GM18873 (cell line): ENCODE measurements around the gene CPSF4.
A peak's percentile ranks its signal among the peaks of the same experiment; 100 is the strongest.
"Not testable (repeated sequence)": the region's sequence is repeated elsewhere in the genome, so short reads cannot be mapped to it uniquely, and the experiment has no call there.

Experiments
- ATAC-seq: cut with Tn5 transposase; IDR thresholded peaks from one replicate; pipeline ENCODE4 v1.9.1; 2021; ENCODE audit warnings: mild to moderate bottlenecking, moderate library complexity, moderate number of reproducible peaks; ENCODE audit not compliant: unreplicated experiment, low FRiP score

CPSF4 gene

DNA sequence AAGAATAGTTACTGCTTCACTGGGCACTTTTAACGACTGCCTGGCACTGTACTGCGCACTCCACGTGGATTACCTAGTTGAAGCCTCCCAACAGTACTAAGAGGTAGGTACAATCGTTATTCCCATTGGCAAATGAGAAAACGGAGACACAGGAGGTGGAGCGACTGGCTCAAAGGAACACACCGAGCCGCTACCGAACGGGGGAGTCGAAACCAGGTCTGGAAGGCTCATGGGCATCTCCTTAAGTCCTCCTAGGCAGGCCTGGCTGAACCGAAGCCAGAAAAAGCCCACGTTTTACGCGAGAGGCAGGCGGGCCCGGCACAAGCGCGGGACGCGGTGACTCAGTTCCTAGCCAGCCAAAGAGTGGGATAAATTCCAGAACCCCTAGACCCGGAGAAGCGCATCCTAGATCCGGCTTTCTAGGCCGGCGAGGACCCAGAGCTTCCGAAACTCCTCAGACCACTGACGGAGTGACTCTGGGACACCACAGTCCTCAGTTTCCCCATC lies 30.8 kb upstream of the CPSF4 start:
- no peak for ATAC-seq

DNA sequence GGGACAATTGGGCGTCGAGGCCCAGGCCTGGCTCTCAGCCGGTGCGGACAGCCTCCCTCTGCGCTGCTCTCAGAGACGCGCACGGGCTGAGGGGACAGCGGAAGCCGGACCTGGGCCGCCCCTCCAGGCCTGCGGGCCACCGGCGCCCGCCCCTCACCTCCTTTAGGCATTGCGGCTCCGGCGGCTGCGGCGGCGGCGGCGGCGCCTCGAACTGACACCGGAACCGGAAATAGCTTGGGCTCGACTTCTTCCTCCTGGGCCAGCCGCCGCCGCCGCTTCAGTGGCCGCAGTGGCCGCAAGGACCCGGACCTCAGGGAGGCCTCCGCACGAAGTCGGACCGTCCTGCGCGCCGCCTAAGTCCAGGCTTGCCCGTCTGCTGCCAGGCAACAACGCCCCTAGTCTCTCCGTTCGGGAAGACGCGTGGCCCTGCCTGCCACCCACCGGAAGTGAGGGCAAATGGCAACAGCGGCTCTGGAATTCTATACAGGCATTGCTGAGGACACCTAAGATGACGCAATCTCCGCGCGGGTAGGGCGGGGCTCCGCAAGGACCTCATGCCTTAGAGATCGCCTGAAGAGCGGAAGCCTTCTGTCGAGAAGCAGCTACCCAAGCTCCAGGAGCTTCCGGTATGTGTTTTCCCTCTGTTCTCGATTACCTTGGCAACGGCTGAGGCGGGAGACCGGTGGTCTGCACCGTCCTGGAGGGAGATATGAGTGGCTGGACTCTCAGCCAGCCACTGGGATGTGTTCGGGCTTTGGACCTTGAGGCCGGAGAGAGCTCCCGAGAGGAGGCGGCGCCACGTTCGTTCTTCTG lies 30.2 kb upstream of the CPSF4 start, which contains the start of the genes BUD31 and PDAP1:
TSS of gene BUD31 (plus strand) at position 591 of the 813 bp plus-strand sequence. CDS start 2,124 bp downstream, outside the sequence.
TSS of gene PDAP1 (minus strand) at position 219 of the 813 bp plus-strand sequence. CDS start at position 170, 49 bp downstream.
- ATAC-seq = peak; percentile 70

DNA sequence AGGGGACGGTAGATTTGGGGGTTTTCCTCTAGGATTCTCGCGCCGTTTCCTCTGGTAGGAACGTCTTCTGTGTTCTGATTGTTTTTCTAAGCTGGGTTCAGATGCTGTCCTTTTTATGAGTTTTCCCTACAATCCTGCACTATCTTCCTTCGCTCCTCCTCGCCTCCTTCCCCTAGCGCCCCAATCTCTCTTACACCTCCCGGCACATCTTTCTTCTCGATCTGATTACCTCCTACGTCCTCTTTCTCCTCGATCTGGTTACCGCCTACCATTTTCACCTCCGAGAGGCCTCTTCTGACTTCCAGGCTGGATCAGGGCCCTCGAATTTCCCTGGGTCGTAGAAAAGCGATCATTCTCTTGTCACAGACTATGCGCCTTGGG lies 29.6 kb upstream of the CPSF4 start:
- ATAC-seq = peak; percentile 3

DNA sequence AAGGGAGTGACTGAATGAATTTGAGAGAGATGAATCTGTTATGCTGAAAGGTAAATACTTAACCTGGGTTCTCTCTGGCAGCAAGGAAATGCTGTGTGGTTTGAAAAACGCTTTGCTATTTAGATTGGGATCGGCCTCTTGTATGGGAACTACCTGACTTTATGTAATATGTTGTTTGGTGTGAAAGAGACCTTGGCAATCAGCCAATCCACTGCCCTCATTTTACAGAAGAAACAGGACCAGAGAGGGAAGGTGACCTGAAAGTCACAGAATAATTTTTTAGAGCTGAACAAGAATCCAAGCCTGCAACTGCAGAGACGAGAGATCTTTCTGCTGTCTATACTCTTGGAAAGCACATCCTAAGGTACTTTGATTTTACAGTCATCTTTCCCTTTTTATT lies 28.9 kb upstream of the CPSF4 start:
- no peak for ATAC-seq

DNA sequence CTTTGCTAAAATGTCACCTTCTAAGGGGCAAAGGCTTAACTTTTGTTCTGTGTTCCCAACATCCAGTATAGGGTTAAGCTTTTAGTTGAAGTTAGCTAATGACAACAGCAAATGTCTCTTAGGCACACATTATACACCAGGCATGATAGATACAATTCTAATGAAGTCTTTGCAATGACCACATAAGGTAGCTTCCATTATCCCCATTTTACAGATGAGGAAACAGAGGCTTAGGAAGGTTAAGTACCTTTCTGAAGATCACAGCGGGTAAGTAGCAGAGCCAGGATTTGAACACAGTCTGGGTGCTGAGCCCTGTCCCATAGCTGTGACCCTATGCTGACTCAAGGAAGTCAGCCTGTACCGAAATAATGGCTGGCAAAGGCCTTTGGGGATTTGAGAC lies 28.1 kb upstream of the CPSF4 start:
- ATAC-seq = no peak

DNA sequence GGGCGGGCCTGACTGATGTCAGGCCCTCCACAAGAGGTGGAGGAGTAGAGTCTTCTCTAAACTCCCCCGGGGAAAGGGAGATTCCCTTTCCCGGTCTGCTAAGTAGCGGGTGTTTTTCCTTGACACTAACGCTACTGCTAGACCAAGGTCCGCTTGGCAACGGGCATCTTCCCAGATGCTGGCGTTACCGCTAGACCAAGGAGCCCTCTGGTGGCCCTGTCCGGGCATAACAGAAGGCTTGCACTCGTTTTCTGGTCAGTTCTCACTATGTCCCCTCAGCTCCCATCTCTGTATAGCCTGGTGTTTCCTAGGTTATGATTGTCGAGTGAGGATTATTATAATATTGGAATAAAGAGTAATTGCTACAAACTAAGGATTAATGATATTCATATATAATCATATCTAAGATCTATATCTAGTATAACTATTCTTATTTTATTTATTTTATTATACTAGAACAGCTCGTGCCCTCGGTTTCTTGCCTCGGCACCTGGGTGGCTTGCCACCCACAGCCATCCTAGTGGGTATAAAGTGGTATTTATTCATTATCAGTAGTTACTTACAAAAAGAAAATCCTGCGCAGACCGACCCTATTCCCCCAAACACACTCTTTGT lies 23.1 kb upstream of the CPSF4 start:
- not testable (repeated sequence) for ATAC-seq

DNA sequence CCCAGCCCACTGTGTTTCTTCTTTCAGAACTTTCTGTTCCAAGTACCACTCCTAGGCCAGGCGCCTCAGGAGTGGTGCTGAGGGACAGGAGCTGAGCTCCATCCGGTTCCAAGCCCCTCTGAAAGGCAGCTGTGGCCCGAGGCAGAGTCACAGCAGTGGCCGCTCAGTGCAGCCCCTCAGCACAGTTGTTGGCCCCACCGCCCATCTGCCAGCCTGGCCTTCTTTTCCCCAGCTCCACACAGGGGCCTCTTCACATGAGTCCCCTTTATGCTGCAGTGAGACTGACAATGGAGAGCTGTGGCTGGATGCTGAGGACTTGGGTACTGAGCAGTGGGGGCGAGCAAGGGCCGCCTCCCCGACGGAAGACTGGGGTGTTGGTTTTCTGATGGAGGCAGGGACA lies 20.5 kb upstream of the CPSF4 start:
- no peak for ATAC-seq

DNA sequence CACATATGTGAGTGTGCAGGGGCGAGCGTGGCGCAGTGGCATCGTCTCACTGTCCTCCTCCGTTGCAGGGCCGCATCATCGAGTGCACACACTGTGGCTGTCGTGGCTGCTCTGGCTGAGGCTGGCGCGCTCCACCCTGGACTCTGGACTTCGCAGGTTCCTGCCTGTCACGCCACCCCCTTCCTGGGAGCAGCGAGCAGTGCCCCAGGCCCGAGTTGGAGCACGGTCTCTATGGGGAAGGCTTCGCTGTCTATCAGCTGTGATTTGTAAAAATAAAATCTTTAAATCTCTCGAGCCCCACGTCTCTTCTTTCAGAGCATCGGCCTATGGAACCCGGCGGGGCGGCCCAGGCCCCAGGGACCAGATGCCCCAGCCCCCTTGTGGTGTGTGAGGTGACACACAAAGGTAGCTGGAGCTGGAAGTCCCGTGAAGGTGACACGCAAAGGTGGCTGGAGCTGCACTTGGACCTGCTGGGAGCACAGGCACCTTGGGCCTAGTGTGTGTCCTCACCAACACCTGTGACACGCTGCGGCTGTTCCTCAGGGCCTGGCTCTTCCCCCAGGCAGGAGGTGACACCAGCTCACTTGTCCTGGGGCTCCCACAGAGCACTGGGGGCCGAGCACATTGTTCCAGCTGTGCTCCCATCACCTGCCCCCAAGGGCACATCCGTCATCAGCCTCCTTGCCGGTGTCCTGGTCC lies 19.3 kb upstream of the CPSF4 start:
- ATAC-seq = no peak

DNA sequence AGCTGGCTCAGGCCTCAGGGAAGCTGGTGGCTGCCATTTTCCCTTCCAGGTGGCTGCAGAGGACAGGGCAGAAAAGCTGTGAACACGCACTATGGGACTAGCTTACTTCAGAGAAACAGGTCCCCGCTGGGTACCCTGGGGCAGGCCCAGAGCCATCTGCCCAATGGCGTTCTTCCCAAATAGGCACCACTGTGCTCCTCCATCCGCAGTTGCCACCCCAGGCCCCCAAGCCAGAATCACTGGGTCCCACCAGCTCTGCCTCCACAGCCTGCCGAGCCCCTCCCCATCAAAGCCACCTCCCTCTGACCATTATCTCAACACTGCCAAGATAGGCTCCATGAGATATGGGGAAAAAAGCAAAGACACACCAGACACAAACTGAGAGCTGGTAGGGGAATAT lies 18.5 kb upstream of the CPSF4 start:
- ATAC-seq = no peak

DNA sequence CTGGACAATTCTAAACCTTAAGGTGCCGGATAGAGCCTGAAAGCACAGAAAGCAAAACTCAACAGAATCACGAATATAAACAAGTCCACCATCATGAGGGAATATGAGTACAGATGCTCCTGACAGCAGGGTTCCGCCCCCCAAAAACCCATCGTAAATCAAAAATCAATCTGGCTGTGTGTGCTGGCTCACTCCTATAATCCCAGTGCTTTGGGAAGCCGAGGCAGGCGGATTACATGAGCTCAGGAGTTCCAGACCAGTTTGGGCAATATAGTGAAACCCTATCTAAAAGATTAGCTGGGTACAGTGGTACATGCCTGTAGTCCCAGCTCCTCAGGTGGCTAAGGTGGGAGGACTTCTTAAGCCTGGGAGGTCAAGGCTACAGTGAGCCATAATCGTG lies 17.8 kb upstream of the CPSF4 start:
- ATAC-seq = no peak

DNA sequence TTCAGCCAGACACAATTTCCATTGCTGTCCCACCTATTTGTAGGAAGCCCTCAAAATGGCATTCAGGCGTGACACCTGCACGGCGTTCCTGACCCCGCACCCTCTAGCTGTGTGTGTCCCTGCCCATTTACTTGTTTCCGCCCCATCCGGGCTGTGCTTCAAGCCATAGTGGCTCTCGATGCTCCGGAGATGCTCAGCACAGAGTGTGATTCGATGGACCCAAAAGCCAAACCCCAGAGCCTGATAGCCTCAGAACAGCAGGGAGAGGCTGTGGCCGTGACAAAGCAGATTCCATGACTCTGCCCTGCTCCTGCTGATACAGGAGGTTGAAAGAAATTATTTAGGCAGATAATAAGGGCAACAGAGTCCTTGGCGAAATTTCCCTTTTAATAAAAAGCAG lies 16.6 kb upstream of the CPSF4 start:
- ATAC-seq = no peak

DNA sequence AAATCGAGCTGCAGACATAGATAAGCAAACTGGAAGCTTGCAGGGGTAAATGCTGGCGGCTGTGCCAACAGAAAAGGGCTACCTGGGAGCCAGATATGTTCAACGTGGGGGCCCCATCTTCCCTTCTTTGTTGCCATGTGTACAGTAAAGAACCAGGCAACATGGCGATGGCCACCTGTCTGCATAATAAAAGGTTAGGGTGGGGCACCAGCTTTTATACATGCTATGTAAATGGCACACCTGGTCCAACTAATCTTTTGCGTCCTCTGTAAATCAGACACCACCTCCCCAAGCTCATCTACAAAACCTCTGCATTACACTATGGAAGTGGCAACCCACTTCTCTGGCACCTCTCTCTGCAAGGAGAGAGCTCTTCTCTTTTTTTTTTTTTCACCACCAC lies 16.1 kb upstream of the CPSF4 start:
- no peak for ATAC-seq

DNA sequence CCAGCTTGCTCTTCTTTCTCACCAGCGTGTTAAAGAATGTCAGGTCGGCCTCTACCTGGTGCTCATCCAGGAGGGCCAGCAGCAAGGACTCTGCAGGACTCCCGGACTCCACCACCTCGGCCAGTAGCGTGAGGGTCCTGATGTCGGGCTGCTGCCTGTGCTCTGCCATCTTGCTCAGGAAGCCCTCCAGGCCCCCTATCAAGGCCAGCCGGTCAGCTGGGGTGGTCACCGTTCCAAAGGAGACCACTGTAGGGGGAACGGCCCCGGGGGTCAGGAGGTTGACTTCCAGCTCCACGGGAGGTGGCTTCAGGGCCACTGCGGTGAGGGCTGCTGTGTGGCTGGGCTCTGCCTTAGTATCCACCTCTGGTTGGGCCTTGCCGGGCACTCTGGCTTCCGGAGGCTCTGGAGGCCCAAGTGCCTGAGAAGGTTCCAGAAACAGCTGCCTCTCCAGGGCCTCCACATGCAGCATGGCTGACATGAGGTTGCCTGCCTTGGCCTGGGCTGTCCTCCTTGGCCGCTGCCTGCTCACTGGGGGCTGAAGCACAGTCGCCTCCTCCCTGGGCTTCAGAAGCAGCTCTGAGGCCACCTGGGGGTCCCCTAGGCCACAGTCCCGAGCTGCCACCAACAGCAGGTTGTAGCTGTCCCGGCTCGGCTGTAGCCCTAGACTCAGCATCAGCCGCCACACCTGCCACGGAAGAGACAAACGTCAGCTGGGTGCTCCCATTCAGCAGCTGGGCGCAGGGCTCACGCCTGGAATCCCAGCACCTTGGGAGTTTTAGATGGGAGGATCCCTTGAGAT lies 13.6 kb upstream of the CPSF4 start:
- ATAC-seq = no peak

DNA sequence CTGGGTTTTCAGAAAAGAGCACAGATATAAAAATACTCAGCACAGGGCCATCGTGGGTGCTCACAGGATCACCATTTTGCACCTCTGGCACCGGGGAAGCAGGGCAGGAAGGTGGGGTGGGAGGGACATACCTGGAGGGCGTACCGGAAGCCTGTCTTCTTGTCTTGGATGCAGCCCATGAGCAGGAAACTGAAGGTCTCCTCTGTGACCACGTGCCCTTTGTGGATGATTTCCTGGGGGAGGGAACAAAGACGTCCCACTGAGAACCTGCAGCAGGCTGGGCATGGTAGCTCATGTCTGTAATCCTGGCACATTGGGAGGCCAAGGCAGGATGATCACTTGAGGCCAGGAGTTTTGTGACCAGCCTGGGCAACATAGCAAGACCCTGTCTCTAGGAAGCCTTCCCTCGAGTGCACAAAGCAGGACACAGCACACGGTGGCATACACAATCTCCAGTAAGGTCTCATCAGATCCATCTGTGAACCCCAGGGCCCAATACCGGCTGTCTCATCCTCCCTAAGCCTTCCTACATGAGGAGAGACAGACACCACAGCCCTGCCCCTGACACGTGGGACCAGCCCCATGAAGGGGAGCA lies 9.7 kb upstream of the CPSF4 start:
- no peak for ATAC-seq

DNA sequence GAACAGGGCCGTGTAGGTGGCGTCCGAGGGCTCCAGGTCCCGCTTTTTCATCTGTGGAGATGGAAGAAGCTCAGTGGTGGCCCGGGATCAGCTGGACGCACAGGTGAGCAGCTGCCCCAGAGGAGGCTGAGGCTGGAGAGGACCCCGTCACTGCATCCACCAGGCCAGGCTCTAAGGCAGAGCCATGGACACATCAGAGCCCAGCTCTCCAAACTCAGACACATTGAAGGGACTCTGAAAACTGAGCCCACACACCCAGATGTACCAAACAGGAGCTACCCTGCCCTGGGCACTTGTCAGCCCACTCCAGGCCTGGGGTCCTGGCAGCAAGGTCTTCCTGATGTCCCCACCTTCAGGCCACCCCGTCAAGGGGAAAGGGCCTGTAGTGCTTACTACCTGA lies 9.0 kb upstream of the CPSF4 start:
- ATAC-seq = no peak

DNA sequence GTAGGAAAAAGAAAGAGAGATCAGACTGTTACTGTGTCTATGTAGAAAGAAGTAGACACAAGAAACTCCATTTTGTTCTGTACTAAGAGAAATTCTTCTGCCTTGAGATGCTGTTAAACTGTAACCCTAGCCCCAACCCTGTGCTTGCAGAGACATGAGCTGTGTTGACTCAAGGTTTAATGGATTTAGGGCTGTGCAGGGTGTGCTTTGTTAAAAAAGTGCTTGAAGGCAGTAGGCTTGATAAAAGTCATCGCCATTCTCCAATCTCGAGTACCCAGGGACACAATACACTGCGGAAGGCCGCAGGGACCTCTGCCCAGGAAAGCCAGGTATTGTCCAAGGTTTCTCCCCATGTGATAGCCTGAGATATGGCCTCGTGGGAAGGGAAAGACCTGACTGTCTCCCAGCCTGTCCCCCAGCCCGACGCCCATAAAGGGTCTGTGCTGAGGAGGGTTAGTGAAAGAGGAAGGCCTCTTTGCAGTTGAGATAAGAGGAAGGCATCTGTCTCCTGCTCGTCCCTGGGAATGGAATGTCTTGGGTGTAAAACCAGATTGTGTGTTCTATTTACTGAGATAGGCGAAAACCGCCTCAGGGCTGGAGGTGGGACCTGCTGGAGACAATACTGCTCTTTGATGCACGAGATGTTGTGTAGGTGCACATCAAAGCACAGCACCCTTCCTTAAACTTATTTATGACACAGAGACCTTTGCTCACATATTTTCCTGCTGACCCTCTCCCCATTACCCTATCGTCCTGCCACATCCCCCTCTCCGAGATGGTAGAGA lies 6.8 kb upstream of the CPSF4 start:
- ATAC-seq = not testable (repeated sequence)

DNA sequence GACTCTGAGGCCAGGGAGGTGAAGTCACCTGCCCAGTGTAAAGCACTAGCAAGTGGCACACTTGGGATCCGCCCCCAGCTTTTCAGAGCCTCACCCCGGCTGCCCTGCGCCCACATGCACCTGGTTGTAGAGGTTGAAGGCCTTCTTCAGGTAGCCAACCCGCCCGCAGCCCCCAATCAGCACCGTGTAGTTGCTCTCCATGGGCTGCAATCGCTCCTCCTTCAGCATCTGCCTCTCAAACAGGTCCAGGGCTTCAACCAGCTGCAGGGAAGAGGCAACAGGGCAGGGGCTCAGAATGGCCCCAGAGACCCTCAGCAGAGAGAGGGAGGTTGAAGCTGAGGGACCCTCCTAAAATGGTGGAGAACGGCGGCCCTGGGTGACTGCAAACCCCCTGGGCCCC lies 5.6 kb upstream of the CPSF4 start:
- ATAC-seq = no peak

DNA sequence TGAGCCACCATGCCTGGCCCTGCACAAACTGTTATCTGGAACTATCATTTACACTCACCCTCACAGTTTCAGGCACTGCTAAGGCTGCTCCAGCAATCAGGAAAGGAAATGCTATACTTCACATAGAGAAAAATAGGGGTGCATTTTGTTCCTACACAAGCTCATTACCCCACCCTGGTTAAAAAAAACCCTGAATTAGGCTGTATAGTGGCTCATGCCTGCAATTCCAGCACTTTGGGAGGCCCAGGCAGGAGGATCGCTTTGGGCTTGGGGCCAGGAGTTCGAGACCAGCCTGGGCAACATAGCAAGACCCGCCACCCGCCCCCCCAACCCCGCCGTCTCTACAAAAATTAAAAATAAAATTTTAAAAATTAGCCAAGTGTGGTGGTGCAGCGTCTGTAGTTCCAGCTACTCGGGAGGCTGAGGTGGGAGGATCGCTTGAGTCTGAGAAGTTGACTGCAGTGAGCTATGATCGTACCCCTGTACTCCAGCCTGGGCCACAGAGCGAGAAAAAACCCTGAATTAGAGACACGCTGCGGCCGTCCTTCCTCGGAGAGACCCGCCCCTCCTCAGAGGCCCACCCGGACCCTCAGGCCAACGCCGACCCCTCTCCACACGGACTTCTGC lies 684 bp upstream of the CPSF4 start:
- no peak for ATAC-seq

DNA sequence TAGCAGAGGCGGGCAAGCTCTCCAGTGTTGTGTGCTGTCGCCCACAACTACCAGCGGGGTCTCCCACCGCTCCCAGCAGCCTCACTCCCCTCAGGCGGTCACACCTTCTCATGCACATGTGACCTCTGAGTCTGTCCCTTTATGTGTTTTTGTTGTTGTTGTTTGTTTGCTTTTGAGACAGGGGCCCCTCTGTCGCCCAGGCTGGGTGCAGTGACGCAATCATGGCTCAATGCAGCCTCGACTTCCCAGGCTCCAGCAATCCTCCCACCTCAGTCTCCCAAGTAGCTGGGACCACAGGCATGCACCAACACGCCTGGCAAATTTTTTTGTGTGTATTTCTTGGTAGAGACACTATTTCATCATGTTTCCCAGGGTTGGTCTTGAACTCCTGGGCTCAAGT lies 1.5 kb downstream of the CPSF4 start:
- no peak for ATAC-seq
